ENCODE measurements around the gene HSPBP1. TPM values are rescaled to one million over a fixed set of nuclear protein-coding genes. Genes with fewer than 3 reads are reported as not detected.

Gene HSPBP1
- total and polyA plus RNA-seq, 4 donors: 19.3 to 62.2 (median 51.7) TPM

GRCh38 chr19:55259540-55260210, 20.2 kb downstream of the HSPBP1 start:
- Histone ChIP-seq H3K9ac (ENCODE audit: insufficient read depth in 1 of 2, low read length in 2 of 2) (peak overlapping the region; percentile 31 to 65), H3K4me1 (ENCODE audit: control insufficient read depth in 5 of 5, insufficient read depth in 5 of 5, low read length in 5 of 5) (peaks cover 9 to 39% (median 15%) of the 10 kb centered on the region in 5 donors), H3K9me3 (ENCODE audit: control insufficient read depth in 4 of 4, insufficient read depth in 3 of 4, low read length in 3 of 4) (no peaks in the 10 kb centered on the region), H3K36me3 (ENCODE audit: control insufficient read depth in 4 of 4, insufficient read depth in 4 of 4, low read length in 4 of 4) (peaks cover 0 to 6% (median 1%) of the 10 kb centered on the region in 4 donors), H3K27me3 (ENCODE audit: control insufficient read depth in 3 of 3, insufficient read depth in 3 of 3, low read length in 2 of 3) (no peaks in the 10 kb centered on the region), H3K4me3 (peak overlapping the region; percentile 96), H3K27ac (ENCODE audit: low read depth in 1 of 2, low read length in 1 of 2) (peak overlapping the region; percentile 72 to 90)
- DNase-seq (no peak), ATAC-seq (ENCODE audit: insufficient read depth, low FRiP score) (no peak)
- WGBS, 2 donors: 44 to 51% methylated on average over 29 of the region's 29 CpGs
- no peak for TF ChIP-seq CTCF (IDR thresholded peaks at IDR 0.05; ENCODE audit: control extremely low read depth, extremely low read depth)

- peaks cover 0 to 6% (median 1%) of the 10 kb centered on the region in 4 donors for H3K36me3 ChIP-seq (ENCODE audit: control insufficient read depth in 4 of 4, insufficient read depth in 4 of 4, low read length in 4 of 4)
- peak within 1 kb of the TSS; percentile 90 to 92 for H3K27ac ChIP-seq (ENCODE audit: low read depth in 1 of 2, low read length in 1 of 2)
- H3K9ac ChIP-seq (ENCODE audit: insufficient read depth in 1 of 2, low read length in 2 of 2): peak within 1 kb of the TSS; percentile 37 to 65
- ATAC-seq (ENCODE audit: insufficient read depth, low FRiP score): peak; percentile 95
- 0 to 1% methylated on average over 62 to 76 of the region's 76 CpGs for WGBS, 2 donors
- DNase-seq: peak; percentile 100
- no peak for TF ChIP-seq CTCF (IDR thresholded peaks at IDR 0.05; ENCODE audit: control extremely low read depth, extremely low read depth)
- peak within 1 kb of the TSS; percentile 96 for H3K4me3 ChIP-seq
- H3K4me1 ChIP-seq (ENCODE audit: control insufficient read depth in 5 of 5, insufficient read depth in 5 of 5, low read length in 5 of 5): peaks cover 9 to 39% (median 15%) of the 10 kb centered on the region in 5 donors
- H3K27me3 ChIP-seq (ENCODE audit: control insufficient read depth in 3 of 3, insufficient read depth in 3 of 3, low read length in 2 of 3): no peaks in the 10 kb centered on the region
- no peaks in the 10 kb centered on the region for H3K9me3 ChIP-seq (ENCODE audit: control insufficient read depth in 4 of 4, insufficient read depth in 3 of 4, low read length in 3 of 4)
These were observed 20.9 kb downstream of the HSPBP1 start, which contains the start of gene PPP6R1 for GRCh38 chr19:55258828-55259539. TSS of gene PPP6R1 (minus strand) at chr19:55259017. CDS start at chr19:55247103, 11,914 bp downstream.

DNA sequence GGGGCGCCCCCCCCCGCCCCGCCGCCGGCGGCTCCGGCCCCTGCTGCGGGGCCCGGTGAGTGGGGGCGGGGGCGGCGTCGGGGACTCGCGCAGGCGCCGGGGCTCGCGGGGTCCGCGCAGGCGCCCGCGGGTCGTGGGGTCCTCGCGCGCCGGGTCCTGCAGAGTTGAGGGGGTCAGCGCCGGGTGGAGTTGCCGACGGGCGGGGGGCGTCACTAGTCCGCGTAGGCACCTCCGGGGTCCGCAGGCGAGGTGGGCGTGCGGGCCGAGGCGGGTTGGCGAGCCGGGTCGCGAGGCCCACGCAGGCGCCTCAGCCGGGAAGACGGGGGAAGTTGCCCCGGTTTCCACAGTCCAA, 21.5 kb downstream of the HSPBP1 start:
- Histone ChIP-seq H3K9ac (ENCODE audit: insufficient read depth in 1 of 2, low read length in 2 of 2) (peak overlapping the region in 1 of 2 donors; percentile 61), H3K4me3 (peak overlapping the region; percentile 96), H3K4me1 (ENCODE audit: control insufficient read depth in 5 of 5, insufficient read depth in 5 of 5, low read length in 5 of 5) (peaks cover 9 to 39% (median 15%) of the 10 kb centered on the region in 5 donors), H3K27ac (ENCODE audit: low read depth in 1 of 2, low read length in 1 of 2) (peak overlapping the region; percentile 86 to 92), H3K9me3 (ENCODE audit: control insufficient read depth in 4 of 4, insufficient read depth in 3 of 4, low read length in 3 of 4) (no peaks in the 10 kb centered on the region), H3K27me3 (ENCODE audit: control insufficient read depth in 3 of 3, insufficient read depth in 3 of 3, low read length in 2 of 3) (no peaks in the 10 kb centered on the region), H3K36me3 (ENCODE audit: control insufficient read depth in 4 of 4, insufficient read depth in 4 of 4, low read length in 4 of 4) (peaks cover 0 to 6% (median 1%) of the 10 kb centered on the region in 4 donors)
- ATAC-seq (ENCODE audit: insufficient read depth, low FRiP score): peak; percentile 3
- no peak for DNase-seq
- WGBS, 2 donors: 0 to 1% methylated on average over 30 to 52 of the region's 53 CpGs
- TF ChIP-seq CTCF (IDR thresholded peaks at IDR 0.05; ENCODE audit: control extremely low read depth, extremely low read depth): no peak
